Measurements from ENCODE around the gene CFAP77. TPM values are rescaled to one million over a fixed set of nuclear protein-coding genes. Genes with fewer than 3 reads are reported as not detected.

The CFAP77 gene
- total RNA-seq, 2 donors from 2014 or later, result not detected

DNA sequence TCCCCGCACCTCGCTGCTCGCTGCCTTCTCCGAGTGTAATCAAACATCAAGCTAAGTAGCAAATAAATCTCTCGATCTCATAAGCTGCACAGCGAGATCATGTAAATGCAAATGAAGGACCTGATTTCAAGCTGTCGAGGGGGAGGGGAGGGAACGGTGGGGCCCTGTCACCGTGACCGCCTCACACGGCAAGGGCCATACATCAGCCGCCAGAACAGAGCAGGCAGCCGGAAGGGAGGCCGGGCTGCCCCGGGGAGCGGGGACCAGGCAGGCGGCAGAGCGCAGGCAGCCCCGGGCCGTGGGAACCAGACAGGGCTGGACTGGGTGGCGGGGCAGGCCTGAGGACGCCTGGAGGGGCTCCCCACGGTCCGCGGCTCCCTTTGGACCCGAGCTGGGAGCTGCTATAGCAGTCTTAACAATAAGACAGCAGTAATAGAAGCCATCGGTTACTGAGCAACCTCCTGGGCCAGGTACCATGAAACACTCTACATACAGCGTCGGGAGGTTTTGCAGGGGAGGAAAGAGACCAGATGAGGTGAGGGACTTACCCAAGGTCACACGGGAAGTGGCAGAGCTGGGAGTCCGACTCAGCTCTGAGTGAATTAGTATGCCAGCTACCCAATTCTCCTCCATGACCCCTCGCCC, 76.8 kb downstream of the CFAP77 start:
- no peaks in the 10 kb centered on the region for H3K9me3 ChIP-seq
- peaks cover 3% of the 10 kb centered on the region for H3K27me3 ChIP-seq (replicated peaks; ENCODE audit: insufficient read depth)
- DNase-seq (ENCODE audit: low spot score) (no peak), ATAC-seq (ENCODE audit: insufficient number of reproducible peaks, low FRiP score, low read depth) (no peak)
- H3K4me1 ChIP-seq (ENCODE audit: control insufficient read depth in 1 of 2, low read depth in 2 of 2), result no peaks in the 10 kb centered on the region
- no peaks in the 10 kb centered on the region for H3K36me3 ChIP-seq
- H3K4me3 ChIP-seq, result no peak overlapping the region
- no peak overlapping the region for H3K27ac ChIP-seq
- TF ChIP-seq, protein P1, sequence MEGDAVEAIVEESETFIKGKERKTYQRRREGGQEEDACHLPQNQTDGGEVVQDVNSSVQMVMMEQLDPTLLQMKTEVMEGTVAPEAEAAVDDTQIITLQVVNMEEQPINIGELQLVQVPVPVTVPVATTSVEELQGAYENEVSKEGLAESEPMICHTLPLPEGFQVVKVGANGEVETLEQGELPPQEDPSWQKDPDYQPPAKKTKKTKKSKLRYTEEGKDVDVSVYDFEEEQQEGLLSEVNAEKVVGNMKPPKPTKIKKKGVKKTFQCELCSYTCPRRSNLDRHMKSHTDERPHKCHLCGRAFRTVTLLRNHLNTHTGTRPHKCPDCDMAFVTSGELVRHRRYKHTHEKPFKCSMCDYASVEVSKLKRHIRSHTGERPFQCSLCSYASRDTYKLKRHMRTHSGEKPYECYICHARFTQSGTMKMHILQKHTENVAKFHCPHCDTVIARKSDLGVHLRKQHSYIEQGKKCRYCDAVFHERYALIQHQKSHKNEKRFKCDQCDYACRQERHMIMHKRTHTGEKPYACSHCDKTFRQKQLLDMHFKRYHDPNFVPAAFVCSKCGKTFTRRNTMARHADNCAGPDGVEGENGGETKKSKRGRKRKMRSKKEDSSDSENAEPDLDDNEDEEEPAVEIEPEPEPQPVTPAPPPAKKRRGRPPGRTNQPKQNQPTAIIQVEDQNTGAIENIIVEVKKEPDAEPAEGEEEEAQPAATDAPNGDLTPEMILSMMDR (IDR thresholded peaks at IDR 0.05), result no peak

DNA sequence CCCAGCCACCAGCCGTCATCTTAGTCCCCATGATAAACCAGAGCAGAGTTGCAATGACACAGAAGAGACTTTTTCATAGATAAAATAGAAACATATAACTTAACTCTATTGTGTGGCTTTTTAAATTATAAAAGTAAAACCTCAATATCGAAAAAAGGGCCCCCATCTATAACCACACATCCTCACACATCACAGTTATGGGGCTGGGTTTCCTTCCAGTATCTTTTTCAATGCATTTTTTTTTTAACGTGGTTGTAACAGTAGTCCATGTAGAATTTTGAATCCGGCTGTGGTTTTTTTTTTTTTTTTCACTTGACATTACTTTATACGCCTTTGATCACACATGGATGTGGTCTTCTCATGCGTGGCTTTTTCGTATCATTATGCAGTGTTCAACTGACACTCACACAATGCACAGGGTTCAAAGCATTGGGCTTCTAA, 77.4 kb downstream of the CFAP77 start:
- Histone ChIP-seq H3K36me3 (no peaks in the 10 kb centered on the region), H3K27me3 (replicated peaks; ENCODE audit: insufficient read depth) (peaks cover 3% of the 10 kb centered on the region), H3K4me3 (no peak overlapping the region), H3K9me3 (no peaks in the 10 kb centered on the region), H3K4me1 (ENCODE audit: control insufficient read depth in 1 of 2, low read depth in 2 of 2) (no peaks in the 10 kb centered on the region), H3K27ac (no peak overlapping the region)
- DNase-seq (ENCODE audit: low spot score) (no peak), ATAC-seq (ENCODE audit: insufficient number of reproducible peaks, low FRiP score, low read depth) (no peak)
- TF ChIP-seq, protein P1 (IDR thresholded peaks at IDR 0.05), result no peak

DNA sequence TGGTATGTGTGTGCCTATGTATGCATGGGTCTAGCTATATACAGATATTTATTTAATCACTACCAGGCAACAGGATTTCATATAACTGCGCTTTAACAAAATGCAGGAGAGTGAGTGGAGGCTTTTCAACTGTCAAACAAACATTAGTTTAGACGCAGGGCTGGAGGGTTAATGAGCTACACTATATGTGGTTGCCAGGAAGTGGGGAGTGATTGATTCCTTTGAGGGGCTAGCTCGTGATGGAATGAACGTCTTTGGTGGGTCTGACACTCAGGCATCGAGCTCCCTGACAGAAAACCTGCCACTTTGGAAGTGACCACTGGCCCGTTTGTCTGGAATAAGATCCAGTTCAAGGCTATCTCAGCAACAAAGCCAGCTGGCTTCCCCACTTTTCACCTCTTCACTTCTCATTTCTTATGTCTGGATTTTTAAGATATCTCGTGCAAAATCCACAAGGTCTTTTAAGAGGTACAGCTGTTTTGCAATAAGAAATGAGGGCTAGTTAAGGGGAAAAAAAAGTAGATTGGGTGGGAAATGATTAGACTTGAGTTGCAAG, 78.0 kb downstream of the CFAP77 start:
- TF ChIP-seq, protein P1 (IDR thresholded peaks at IDR 0.05), result no peak
- no peak for ATAC-seq (ENCODE audit: insufficient number of reproducible peaks, low FRiP score, low read depth)
- no peaks in the 10 kb centered on the region for H3K4me1 ChIP-seq (ENCODE audit: control insufficient read depth in 1 of 2, low read depth in 2 of 2)

GRCh38 chr9:132488626-132489025, 78.6 kb downstream of the CFAP77 start:
- H3K4me1 ChIP-seq (ENCODE audit: control insufficient read depth in 1 of 2, low read depth in 2 of 2), result no peaks in the 10 kb centered on the region
- no peaks in the 10 kb centered on the region for H3K36me3 ChIP-seq
- no peak for DNase-seq (ENCODE audit: low spot score)
- H3K27me3 ChIP-seq (replicated peaks; ENCODE audit: insufficient read depth), result peaks cover 3% of the 10 kb centered on the region
- TF ChIP-seq, protein P1 (IDR thresholded peaks at IDR 0.05), result no peak
- H3K9me3 ChIP-seq, result no peaks in the 10 kb centered on the region
- H3K27ac ChIP-seq, result no peak overlapping the region
- no peak for ATAC-seq (ENCODE audit: insufficient number of reproducible peaks, low FRiP score, low read depth)
- H3K4me3 ChIP-seq, result no peak overlapping the region

More for the DNA sequence above, 78.0 kb downstream of the CFAP77 start:
- H3K4me3 ChIP-seq, result no peak overlapping the region
- H3K9me3 ChIP-seq, result no peaks in the 10 kb centered on the region
- peaks cover 3% of the 10 kb centered on the region for H3K27me3 ChIP-seq (replicated peaks; ENCODE audit: insufficient read depth)
- no peak for DNase-seq (ENCODE audit: low spot score)
- no peak overlapping the region for H3K27ac ChIP-seq
- H3K36me3 ChIP-seq, result no peaks in the 10 kb centered on the region

DNA sequence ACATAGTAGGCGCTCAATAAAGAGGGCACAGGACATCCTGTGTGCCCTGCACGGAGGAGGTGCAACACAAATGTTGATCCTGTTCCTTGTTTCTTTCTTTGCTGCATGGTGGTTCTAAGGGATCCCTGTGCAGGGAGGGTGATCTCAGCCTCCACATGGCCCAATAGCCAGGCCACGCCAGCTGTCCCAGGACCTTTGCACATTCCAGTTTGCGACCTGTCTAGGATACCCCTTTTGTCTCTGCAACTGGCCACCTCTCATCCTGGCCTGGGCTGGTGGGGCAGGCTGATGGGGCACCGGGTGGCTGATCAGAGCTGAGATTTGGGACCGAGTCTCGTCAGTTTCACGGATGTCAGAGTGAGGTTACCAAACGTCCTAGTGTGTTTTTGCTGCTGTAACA, 79.5 kb downstream of the CFAP77 start:
- peaks cover 3% of the 10 kb centered on the region for H3K27me3 ChIP-seq (replicated peaks; ENCODE audit: insufficient read depth)

More for the DNA sequence above, 79.5 kb downstream of the CFAP77 start:
- TF ChIP-seq, protein P1 (IDR thresholded peaks at IDR 0.05), result no peak
- Histone ChIP-seq H3K4me1 (ENCODE audit: control insufficient read depth in 1 of 2, low read depth in 2 of 2) (no peaks in the 10 kb centered on the region), H3K4me3 (no peak overlapping the region), H3K9me3 (no peaks in the 10 kb centered on the region), H3K36me3 (no peaks in the 10 kb centered on the region), H3K27ac (no peak overlapping the region)
- ATAC-seq (ENCODE audit: insufficient number of reproducible peaks, low FRiP score, low read depth) (no peak), DNase-seq (ENCODE audit: low spot score) (no peak)

All from thoracic aorta (tissue), 2 donors.